DMS 273 (cell line): Measurements from ENCODE around the gene TEKT2.

Source experiments
- DNase-seq: peaks from one replicate; lab custom pipeline; 2025; ENCODE audit not compliant: unreplicated experiment; lab: John Stamatoyannopoulos, UW

The TEKT2 gene

DNA sequence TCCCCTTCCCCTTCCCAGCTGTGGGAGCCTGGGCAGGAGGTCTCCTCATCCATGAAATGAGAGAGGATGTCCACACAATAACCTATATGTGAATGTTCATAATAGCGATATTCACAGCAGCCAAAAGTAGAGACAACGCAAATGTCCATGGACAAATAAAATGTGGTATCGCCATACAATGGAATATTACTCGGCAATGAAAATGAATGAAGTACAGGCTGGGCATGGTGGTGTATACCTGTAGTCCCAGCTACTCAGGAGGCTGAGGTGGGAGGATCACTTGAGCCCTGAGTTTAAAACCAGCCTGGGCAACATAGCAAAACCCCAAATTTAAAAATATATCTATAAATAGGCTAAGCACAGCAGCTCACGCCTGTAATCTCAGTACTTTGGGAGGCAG lies 17.7 kb downstream of the TEKT2 start:
- DNase-seq: no peak

DNA sequence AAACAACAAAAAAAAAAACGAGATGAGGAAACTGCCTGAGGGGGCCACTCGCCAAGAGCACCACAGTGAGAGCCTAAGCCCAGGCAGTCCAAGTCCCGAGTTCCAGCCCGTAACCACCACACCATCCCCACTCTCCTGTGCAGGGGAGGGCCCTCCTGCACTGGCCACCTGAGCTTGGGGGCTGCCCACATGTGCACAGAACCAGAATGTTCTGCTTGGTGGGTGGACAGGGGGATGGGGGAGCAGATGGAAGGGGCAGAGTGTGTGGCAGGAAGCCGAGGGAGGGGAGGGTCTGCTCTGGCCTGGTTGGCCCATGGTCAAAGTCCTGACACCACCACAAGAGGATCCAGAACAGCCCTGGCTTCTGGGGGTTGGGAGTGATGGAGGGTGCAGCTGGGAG lies 22.4 kb downstream of the TEKT2 start:
- no peak for DNase-seq

DNA sequence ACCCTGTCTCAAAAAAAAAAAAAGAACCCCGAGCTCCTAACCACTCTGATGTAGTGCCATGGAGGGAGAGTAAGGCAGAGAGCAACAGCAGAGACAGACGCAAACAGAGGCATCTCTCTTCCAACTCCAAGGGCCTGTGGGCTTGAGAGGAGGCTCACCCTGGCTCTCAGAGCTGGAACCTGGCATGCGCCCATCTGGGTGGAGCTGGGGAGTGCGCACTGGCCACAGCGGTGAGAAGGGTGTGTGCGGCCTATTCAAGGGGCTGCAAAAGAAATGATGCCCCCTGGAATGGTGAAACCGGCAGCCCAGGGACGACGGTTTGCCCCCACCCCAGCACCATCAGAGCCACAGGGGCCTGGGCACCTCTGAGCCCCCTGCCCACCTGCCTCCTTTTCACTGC lies 23.5 kb downstream of the TEKT2 start:
- DNase-seq: no peak

DNA sequence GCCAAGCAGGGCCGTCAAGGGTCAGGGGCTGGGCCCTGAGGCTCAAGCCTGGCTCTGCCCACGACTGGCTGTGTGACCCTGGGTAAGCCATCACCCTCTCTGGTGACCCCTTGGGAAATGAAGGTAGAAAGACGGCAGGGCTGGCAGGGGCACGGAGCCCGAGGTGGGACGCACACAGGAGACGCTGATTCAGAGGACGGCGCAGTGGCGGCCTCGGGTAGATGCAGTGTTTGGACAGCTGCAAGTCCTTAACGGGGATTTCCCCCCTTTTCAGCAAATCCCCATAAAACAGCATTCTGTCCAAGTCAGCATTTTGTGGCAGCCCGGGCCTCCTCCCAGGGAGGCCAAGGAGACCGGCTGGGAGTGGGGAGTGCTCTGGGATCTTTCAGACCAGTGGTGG lies 24.4 kb downstream of the TEKT2 start:
- no peak for DNase-seq

DNA sequence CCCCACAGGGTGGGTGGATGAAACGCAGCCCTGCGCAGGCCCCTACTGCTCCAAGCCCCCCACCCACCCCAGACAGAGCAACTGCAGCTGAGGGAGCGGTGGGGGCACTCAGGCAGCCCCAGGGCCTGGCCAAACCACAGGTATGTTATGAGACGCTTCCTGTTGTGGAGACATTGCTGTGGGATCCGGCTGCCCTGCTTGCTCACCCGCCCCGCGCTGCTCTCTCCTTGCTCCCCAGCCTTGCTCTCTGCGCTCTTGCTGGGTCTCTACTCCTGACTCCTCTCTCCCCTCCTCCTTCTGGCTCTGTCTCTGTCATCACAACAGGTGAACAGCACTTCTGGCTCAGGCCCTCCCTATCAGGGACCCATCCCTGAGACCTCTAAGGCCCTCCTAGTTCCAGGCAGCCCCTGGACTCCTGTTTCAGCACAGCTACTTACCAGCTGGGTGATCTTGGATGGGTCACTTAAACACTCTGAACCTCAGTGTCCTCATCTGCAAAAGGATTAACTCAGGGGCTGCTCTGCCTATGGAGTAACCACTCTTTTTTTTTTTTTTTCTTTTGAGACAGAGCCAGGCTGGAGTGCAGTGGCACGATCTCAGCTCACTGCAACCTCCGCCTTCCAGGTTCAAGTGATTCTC lies 25.3 kb downstream of the TEKT2 start:
- no peak for DNase-seq

DNA sequence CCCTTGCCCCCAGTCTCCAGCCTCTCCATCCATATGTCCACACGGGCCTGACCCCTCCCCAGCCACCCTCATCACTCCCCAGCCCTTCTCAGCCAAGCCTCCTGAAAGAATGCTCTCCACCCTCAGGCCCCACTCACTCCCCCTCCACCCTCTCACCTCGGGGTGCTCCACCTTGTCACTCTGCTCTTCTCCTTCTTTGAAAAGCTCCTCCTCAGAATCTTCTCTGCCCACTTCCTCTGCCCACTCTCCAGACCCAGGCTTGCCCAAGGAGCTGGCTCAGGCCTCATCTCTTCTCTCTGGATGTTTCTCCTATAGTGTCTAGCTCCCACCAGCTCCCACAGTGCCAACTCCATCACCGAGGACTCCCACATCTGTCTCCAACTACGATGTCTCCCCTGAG lies 27.3 kb downstream of the TEKT2 start:
- DNase-seq: no peak

DNA sequence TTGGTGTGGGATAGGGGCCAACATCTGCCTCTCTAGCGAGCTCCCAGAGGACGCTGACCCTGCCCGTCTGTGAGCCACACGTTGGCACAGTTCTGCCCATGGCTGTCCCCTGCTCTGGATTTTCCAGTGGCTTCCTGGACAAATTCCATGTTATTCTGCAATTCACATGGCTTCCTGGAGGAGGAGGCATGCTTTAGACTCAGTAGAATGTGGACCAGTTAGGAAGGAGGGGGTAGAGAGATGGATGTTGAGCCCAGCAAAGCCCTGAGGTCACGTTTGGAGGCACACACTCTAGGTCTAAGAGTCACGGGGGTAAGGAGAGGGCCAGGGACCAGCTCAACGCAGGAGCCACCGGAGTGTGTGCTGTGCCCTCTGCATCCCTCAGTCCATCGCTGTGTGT lies 28.9 kb downstream of the TEKT2 start:
- no peak for DNase-seq

DNA sequence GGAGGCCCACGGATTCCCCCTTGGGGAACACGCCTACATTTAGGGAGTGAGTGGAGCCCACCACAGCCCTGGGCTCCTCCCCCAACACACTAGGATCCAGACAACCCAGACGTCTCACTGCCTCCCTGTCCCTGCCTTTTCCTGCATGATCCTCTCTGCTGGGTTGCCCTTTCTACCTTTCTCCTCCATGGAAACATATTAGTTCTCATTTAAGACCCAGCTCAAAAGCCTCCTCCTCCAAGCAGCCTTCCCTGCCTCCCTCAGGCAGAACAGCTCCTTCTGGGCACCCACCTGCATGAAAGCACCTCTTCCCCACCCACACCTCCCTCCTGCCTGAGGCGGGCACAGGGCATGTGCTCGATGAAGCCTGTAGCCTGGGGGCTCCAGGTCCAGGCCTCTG lies 30.5 kb downstream of the TEKT2 start:
- DNase-seq: no peak

DNA sequence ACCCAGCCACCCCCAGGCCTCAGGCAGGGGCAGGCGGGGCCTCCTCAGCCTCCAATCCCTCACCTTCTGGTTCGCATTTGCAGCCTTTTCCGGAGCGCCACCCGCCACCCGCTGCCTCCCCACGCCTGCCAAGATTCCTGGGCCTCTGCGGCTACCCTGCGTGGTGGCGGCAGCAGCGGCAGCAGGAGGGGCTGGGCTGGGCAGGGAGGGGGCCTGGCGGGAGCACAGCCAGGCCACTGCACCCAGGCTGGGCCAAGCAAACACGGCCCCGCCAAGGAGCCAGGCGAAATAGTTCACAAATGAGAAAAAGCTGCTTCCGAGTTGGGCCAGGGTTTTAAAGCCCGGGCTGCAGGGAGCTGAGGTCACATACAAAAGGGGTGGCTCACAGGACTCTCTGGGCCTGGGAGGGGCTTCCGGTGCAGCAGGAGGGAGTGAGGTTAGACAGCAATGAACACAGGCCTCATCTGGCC lies 31.3 kb downstream of the TEKT2 start:
- peak; percentile 80 for DNase-seq

DNA sequence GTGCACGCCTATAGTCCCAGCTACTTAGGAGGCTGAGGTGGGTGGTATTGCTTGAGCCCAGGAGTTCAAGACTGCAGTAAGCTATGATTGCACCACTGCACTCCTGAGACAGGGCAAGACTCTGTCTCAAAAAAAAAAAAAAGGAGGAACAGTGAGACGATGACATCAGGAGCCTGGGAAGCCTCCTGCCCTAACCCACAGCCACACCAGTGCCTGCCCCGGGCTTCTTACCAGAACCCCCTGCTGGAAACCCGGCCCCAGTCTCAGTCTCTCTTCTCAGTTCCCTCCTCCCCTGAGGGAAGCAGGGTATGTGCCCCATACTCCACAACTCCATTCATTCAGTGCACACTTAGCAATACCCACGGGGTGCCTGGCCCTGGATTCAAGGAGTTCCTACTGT lies 32.0 kb downstream of the TEKT2 start:
- no peak for DNase-seq

DNA sequence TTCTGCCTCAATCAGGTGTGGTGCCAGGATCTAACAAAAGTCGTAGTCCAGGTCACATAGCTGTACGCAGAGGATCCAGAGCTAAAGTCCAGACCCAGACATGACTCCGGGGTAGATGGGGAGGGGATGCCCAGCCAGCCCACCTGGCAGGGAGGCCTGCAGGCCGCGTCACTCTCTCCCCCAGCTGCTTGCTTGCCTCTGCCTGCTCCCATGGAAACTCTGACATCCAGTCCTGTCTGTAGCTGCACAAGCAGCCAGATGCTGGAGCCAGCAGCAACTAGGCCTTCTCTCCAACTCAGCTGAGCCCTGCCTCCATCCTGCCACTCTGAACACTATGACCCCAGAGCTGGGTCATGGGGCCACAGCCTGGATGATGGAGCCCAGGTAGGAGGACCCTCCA lies 33.0 kb downstream of the TEKT2 start:
- peak; percentile 31 for DNase-seq

DNA sequence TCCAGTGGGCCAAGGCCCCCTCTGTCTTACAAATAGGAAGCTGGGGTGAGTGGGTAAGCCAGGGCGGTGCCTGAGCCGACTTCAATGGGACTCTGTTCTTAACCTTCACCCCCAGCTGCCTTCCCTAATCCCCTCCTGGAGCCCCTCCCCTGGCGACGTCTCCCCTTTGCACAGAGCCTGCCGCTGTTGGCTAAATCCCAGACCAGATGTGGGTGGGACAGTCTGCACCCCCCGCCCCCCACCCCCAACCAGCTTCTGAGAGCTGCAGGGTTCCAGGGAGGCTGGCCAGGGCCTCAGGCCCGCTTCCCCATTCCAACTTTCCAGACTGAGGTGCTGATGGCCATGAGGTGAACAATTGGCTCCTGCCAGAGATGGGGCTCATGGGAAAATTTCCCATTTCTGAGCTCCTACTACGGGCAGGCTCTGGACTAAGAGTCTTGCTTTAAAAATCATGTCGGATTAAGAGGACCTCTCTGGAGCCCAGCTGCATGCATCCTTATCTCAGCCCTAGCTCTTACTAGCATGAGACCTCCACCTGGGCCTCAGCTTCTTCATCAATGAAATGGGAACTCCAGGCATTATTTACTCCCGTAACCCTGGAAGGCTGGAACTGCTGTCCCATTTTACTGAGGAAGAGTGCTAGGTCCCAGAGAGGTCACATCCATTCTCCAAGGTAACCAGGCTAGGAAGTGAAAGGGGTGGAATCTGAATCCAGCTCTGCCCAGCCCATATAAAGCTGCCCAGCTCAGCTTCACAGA lies 34.7 kb downstream of the TEKT2 start:
- no peak for DNase-seq

DNA sequence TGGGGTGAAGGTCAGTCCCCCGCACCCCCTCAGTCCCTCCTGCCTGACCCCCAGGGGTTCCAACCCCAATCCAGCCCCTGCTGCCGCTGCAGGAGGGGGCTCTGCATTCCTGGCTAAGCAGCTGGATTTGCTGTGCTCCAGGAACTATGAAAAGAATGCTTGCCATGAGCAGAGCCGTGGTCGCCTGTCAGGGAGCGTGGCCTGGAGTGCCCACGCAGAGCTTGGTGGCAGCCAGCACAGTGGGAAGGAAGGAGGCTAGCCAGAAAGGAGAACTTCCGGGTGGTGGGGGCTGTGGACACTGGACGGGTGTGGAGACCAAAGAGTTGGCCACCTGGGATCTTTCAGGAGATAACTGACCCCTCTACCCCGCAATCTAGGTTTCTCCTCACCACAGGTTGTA lies 35.6 kb downstream of the TEKT2 start:
- no peak for DNase-seq

DNA sequence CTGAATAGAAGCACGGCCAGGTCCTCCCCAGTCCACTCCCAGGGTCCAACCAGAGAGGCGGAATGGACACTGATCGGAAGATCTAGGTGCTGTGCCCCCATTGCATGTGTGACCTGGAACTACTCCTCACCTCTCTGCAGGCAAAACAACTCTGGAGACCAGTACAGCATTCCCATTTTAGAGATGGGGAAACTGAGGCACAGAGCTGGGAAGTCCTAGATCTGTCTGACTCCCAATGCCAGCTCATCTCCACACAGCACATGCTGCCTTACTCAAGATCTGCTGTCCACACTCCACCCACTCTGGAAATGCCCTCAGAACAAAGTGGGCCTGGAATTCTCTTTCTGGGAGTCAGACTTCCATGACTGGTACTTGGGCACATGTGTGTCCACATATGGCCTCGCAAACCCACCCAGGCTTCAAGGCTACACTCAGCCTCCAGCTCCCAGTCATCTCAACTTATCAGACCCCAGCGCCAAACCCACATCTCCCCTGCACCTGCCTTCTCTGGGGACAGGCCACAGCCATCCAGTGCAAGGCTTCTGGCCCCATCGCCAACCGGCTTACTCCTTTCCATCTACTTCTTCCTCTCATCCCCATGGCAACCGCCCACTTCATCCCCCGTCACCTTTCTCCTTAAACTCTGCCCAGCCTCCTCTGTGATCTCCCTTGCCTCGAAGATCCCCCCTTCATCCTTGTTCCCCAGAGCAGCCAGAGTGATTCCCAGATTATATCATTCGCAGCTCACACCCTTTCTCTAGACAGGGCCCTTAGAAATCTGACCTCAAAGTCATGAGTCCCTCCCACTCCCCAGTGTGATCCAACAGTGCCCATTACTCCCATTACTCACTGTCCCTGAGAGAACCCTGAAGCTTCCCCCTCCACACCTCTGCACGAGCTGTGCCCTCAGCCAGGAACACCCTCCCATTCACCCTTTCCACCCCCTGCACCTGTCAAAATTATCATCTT lies 38.5 kb downstream of the TEKT2 start:
- DNase-seq: no peak

DNA sequence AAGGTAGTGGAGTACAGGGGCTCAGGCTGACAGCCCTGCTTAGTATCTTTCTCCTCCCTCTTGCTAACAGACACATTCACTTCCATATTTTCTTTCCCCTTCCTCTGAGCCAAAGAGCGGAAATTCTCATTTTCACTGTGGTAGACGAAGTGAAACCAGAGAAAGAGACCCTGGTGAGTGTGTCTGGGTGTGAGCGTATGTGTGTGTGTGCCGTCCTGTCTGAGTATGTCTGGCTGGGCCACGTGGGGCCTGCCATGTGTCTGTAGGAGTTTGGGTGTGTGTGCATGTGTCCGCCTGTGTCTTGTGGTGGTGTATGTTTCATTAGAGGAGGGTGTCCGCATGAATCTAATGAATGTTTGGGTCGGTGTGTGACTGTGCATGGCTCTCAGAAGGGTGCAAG lies 39.5 kb downstream of the TEKT2 start:
- no peak for DNase-seq

DNA sequence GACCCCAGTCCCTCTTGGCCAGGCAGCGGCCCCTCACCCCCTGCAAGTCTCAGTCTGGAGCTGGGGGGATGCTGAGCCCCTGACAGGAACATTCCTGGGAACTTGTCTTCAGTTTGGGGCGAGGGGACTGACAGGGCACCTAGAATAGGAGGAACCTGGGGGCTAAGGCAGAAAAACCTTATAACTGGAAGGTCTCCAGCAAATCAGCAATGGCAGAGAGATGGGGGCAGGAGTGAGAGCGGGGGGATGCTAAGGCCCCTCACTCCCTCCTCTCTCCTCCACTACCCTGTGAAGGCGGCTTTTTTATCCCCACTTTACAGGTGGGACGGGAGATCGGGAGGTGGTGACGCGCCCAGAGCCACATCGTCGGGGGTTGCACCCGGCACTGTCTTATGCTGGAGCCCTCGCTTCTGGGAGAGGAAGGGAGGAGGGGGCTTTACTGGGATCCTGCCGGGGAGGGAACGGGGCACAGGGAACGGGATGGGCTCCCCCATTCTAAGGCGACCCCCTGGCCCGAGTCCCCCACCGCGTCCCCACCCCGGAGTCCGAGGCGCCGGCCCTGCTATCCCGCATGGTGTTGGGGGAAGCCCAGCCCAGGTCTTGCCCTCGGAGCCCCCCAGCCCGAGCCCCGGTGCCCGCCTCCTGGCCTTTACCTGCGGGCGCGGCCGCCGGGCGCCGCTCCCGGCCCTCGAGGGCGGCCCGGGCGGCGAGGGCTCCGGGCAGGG lies 40.7 kb downstream of the TEKT2 start:
- no peak for DNase-seq

DNA sequence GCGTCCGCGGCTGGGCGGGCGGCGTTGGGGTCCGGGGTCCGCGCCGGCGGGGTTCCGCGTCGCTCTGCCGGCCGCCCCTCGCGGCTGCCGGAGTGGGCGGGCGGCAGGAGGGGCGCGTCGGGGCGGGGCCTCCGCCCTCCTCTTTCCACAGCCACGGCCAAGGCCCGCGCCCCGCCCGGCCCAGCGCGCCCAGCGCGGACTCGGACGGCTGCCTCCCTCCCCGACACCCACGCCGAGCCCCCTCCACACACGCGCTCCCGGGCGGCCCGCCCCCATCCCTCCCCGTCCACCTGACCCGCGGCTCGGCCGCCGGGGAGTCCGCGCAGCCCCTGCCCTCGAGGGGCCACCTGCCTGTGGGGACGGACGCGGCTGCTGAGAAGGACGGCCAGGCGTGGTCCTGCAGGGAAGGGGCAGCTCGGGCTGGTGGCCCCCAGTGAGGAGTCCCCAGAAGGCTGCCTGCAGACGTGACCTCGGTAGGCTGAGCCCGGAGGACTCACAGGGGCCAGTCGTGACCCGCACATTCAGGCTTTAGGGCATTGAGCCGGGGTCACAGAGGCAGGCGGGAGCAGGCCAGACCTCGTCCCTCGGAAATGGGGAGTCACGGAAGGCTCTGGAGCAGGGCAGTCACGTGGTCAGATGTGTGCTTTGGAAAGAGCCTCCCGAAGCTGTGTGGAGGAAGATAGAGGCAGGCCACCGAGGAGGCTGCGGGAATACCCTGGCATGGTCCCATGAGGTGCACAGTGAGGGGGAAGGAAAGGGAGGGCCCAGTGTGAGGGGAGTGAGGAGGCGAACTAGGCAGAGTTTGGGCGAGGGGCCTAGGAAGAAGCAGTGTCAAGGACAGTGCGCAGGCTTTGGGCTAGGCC lies 41.5 kb downstream of the TEKT2 start, which contains the start of gene COL8A2:
Gene COL8A2 (minus strand): TSS at position 94 of the 863 bp plus-strand sequence. CDS start 24,980 bp downstream, outside the sequence.
- no peak for DNase-seq

DNA sequence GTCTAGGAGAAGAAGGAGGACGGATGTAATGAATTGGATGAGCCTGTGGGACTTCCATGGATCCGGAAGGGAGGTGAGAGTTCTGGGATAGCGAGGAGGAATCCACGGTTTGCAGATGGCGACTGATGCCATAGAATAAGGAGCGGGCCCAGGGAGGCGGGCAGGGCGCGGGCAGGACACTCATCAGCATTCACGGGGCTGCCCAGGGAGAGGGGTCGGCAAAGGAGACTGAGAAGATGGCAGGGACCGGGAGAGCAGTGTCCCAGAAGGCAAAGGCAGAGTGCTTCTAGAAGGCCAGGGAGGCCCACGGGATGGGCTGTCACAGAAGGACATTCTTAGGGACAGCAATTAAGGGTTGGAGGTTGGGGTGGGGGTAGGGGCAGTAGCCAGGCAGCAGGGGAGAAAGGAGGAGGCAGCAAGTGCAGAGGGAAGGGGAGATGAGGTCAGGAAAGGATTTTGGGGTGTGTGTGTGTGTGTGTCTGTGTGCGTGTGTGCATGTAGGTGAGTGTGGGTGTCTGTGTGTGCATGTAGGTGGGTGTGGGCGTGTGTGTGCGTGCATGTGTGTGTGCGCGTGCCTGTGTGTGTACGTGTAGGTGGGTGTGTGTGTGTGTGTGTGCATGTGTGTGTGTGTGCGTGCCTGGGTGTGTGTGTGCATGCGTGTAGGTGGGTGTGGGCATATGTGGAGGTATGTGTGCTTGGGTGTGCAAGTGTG lies 42.3 kb downstream of the TEKT2 start:
- DNase-seq: no peak

DNA sequence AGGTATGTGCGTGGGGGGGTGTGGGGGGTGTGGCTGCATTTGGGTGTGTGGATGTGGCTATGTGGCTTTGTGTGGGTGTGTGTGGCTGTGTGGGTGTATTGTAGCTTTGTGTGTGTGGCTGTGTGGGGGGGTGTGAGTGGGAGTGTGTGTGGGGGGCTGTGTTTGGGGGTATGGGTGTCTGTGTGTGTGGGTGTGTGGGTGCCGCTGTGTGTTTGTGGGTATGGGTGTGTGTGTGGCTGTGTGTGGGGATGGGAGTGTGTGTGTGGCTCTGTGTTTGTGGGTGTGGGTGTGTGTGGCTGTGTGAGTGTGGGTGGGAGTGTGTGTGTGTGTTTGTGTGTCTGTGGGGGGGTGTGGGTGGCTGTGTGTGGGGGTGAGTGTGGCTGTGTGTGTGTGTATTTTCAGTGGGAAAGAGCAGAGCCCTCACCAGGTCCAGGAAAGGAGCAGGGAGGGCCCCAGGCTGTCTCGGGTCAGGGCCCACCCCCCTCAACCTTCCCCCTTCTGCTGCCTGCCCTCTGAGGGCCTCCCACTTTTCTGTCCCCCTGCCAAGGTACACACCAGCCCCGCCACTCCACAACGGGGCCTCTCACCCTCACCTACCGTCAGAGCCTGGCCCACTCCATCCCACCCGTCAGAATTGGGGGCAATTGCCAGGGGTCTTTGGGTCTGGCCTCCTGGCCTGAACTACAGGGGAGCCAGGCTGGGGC lies 43.1 kb downstream of the TEKT2 start:
- peak; percentile 37 for DNase-seq
